ENCODE measurements around the gene ZNF469.

Gene ZNF469

DNA sequence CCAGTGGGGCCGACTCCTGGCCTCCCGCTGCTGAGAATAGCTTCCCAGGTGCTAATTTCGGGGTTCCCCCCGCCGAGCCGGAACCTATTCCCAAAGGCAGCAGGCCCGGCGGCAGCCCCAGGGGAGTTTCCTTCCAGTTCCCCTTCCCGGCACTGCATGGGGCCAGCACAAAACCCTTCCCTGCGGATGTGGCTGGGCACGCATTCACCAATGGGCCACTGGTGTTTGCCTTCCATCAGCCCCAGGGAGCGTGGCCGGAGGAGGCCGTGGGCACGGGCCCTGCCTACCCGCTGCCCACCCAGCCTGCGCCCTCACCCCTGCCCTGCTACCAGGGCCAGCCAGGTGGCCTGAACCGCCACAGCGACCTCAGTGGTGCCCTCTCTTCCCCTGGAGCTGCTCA, 45.4 kb downstream of the ZNF469 start:
- DNase-seq (ENCODE audit: low read depth in 2 of 2): no peak

- no peak for DNase-seq (ENCODE audit: low read depth in 2 of 2)
Measured at GRCh38 chr16:88428616-88429386, 46.0 kb downstream of the ZNF469 start.

DNA sequence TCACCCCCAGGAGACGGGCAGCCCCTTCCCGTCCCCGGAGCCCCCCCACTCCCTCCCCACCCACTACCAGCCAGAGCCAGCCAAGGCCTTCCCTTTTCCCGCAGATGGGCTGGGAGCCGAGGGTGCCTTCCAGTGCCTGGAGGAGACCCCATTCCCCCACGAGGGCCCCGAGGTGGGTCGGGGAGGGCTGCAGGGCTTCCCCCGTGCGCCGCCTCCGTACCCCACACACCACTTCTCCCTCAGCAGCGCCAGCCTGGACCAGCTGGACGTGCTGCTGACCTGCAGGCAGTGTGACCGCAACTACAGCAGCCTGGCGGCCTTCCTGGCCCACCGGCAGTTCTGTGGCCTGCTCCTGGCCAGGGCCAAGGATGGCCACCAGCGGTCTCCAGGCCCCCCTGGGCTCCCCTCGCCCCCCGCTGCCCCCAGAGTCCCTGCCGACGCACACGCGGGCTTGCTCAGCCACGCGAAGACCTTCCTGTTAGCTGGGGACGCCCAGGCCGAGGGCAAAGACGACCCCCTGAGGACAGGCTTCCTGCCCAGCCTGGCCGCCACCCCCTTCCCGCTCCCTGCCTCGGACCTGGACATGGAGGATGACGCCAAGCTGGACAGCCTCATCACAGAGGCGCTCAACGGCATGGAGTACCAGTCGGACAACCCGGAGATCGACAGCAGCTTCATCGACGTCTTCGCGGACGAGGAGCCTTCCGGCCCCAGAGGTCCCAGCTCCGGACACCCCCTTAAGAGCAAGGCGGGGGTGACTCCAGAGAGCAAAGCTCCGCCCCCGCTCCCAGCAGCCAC, 46.8 kb downstream of the ZNF469 start:
- DNase-seq (ENCODE audit: low read depth in 2 of 2): no peak

- DNase-seq (ENCODE audit: low read depth in 2 of 2): no peak
Measured at GRCh38 chr16:88430185-88430523, 47.4 kb downstream of the ZNF469 start.

DNA sequence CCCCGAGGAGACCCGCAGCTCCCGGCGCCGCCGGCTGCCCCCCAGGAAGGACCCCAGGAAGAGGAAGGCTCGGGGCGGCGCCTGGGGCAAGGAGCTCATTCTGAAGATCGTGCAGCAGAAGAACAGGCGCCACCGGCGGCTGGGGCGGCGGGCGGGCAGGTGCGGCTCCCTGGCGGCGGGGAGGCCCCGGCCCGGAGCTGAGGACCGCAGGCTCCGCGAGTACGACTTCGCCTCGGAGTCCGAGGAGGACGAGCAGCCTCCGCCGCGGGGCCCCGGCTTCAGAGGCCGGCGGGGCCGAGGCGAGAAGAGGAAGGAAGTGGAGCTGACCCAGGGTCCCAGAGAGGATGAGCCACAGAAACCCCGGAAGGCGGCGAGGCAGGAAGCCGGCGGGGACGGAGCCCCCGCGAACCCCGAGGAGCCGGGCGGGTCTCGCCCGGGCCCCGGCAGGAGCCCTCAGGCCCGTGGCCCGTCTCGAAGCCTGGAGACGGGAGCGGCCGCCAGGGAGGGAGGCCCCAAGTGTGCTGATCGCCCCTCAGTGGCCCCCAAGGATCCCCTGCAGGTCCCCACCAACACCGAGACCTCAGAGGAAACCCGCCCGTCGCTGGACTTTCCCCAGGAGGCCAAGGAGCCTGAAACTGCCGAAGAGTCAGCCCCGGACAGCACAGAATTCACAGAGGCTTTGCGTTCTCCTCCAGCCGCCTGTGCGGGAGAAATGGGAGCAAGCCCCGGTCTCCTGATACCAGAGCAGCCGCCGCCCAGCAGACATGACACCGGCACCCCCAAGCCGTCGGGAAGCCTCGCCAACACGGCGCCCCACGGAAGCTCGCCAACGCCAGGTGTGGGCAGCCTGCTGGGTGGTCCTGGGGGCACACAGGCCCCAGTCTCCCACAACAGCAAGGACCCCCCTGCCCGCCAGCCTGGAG, 48.0 kb downstream of the ZNF469 start:
- DNase-seq (ENCODE audit: low read depth in 2 of 2): peak in 1 of 2 donors; percentile 26

DNA sequence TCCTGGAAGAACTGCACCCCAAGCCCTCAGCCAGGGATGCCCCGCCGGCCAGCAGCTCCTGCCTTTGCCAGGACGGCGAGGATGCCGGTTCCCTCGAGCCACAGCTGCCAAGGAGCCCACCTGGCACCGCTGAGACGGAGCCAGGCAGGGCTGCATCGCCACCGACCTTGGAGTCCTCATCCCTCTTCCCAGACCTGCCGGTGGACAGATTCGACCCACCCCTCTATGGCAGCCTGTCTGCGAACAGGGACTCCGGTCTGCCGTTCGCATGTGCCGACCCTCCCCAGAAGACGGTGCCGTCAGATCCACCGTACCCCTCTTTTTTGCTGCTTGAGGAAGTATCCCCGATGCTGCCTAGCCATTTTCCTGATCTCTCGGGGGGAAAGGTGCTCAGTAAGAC, 48.9 kb downstream of the ZNF469 start:
- no peak for DNase-seq (ENCODE audit: low read depth in 2 of 2)

GRCh38 chr16:88432174-88432573, 49.4 kb downstream of the ZNF469 start:
- DNase-seq (ENCODE audit: low read depth in 2 of 2): no peak
